Stimulated activated CD8-positive, alpha-beta memory T cell treated with anti-CD3 and anti-CD28 coated beads, Interleukin-15, amount 100 ng/mL, for 1 hour (primary cell): ENCODE results near the gene TBL2.
A peak's percentile ranks its signal among the peaks of the same experiment; 100 is the strongest.
"Not testable (repeated sequence)": the region's sequence is repeated elsewhere in the genome, so short reads cannot be mapped to it uniquely, and the experiment has no call there.

Experiments used
- DNase-seq: peaks from one replicate; pipeline ENCODE4 v3.0.0-alpha.2; 2020; ENCODE audit warnings: low read depth

TBL2 gene

DNA sequence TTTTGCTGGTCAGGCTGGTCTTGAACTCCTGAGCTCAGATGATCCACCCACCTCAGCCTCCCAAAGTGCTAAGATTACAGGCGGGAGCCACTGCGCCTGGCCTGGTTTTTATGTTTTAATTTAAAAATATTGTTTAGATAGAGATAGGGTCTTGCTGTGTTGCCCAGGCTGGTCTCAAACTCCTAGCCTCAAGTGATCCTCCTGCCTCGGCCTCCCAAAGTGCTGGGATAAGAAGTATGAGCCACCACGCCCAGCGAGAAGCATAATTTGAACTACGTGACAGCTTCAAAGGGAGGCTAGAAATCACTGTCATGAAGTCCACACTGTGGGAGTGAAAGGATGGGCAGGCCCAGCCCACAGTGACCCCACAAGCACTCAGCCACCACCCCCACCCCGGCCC, 42.5 kb downstream of the TBL2 start:
- not testable (repeated sequence) for DNase-seq

DNA sequence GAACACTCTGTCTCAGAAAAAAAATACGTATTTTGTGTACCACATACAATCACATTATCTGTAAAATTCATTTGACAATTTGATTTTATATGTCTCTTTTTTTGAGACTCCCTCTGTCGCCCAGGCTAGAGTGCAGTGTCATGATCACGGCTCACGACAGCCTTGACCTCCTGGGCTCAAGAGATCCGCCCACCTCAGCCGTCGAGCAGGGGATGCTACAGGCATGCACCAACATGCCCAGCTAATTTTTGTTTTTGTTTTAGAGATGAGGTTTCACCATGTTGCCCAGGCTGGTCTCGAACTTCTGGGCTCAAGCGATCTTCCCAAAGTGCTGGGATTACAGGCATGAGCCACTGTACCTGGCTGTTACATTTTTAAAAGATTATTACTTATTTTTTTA, 44.6 kb downstream of the TBL2 start:
- no peak for DNase-seq

DNA sequence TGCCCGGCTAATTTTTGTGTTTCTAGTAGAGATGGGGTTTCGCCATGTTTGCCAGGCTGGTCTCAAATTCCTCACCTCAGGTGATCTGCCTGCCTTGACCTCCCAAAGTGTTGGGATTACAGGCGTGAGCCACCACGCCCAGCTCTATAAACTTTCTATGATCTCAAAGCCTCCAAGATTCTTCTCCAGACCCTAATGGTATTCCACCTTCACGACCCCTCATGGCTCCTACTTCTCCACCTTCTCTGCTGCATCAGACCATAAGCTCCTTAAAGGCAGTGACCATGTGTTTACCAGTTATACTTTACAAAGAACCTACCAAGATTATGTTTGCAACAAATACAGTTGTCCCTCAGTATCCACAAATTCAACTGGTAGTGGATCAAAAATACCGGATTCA, 46.2 kb downstream of the TBL2 start:
- no peak for DNase-seq

DNA sequence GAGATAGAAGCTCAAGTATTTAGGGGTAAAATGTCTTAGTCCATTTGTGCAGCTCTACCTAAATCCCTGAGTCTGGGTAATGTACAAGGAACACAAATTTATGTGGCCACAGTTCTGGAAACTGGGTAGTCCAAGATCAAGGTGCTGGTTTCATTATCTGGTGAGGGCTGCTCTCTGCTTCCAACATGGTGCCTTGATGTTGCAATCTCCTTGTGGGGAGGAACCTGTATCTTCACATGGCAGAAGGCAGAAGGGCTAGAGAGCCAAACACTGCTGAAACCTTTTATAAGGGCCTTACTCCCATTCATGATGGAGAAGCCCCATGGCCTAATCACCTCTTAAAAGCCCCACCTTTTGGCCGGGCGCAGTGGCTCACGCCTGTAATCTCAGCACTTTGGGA, 47.6 kb downstream of the TBL2 start:
- no peak for DNase-seq

DNA sequence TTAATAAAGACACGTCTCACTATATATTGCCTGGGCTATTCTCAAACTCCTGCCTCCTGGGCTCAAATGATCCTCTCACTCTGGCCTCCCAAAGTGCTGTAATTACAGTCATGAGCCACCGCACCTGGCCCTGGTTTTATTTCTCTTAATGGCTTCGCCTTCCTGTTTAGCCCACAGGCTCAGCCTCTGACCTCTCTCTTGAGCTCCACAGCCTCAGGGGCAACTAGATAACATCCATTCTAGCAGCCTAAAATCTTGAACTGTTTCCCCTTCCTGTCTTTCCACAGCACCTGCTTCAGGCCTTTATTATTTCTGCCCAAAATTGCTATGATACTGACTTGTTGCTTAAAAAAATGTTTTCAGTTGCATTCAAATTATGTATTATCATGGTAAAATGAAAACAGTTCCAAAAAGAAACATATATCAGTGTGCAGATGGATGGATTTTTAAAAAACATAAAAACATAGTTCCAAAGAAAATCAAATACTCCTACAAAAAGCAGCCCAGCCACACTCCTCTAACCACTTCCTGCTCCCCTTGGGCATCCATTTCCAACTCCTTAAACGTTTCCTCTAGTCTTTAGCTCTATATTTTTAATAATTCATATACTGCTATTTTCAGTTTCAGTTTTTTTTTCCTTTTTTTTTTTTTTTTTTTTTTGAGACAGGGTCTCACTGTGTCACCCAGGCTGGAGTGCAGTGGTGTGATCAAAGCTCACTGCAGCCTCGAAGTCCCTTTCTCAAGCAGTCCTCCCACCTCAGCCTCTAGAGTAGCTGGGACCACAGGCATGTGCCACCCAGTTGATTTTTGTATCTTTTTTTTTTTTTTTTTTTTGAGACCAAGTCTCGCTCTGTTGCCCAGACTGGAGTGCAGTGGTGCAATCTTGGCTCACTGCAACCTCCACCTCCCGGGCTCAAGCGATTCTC, 51.2 kb downstream of the TBL2 start:
- DNase-seq = no peak

DNA sequence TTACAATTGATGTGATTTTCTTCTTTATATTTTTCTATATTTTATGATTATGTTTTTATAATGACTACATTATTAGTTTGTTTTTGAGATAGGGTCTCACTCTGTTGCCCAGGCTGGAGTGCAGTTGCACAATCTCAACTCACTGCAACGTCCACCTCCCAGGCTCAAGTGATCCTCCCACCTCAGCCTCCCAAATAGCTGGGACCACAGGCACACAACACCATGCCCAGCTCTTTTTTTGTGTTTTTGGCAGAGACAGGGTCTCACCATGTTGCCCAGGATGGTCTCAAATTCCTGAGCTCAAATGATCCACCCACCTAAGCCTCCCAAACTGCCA, 52.3 kb downstream of the TBL2 start:
- DNase-seq = not testable (repeated sequence)

DNA sequence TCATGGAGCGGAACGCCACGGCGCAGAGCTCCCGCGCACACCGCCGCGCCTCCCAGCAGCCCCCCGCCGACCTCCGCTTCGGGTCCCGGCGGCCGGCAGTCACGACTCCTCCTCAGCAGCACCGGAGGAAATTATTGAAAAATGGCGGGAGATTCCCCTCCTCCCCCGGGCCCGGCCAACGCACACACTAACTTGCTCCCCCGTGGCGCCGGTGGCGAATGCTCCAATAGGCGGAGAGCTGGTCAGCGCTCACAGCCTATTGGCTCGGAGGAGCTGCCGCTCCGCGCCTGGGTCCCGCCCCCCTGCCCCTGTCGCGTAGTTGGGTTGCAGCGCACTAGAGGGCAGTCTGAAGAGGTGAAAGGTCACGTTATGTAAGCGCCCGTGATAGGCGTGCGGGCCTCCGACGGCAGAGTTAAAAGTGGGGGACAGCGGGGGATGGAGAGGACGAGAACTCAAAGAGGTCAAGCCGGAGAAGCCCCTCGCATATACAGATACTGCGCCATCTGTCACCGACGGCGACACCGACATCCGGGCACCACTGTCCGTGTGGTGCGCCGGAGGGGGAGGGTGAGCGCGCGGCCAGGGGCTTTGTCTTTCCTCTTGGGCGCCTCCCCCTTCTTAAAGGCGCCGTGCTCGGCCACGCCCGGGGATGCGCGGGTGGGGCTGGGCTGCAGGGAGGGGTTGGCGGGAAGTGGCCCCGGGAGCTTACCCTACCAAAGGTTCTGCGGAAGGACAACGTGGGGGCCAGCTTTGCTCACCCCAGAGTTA, 56.1 kb downstream of the TBL2 start, which contains the start of gene BAZ1B:
Gene BAZ1B, minus strand, starts transcription at position 189 of the 768 bp plus-strand sequence. CDS start 360 bp downstream, outside the sequence.
- DNase-seq = peak; percentile 91

DNA sequence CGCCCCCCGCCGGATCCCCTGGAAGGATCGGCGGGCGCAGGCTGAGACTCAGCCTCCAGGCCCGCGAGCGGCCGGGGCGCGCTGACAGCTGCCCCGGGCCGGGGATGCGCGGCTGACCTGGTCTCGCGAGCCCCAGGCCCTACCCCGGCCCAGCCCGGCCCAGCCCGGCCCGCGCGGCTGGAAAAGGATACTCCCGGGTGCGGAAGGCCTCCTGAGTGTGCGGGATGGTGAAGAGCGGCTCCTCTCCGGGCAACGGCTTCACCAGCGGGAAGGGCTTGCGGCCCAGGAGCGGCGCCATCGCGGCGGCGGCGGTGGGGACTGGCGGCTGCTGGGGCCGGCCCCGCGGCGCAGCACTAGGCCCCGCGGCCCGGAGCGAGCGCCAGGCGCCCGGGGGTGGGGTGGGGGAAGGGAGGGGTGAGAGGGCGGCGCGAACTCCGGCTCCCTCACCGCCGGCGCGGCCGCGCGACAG, 56.7 kb downstream of the TBL2 start:
- DNase-seq = peak; percentile 31

DNA sequence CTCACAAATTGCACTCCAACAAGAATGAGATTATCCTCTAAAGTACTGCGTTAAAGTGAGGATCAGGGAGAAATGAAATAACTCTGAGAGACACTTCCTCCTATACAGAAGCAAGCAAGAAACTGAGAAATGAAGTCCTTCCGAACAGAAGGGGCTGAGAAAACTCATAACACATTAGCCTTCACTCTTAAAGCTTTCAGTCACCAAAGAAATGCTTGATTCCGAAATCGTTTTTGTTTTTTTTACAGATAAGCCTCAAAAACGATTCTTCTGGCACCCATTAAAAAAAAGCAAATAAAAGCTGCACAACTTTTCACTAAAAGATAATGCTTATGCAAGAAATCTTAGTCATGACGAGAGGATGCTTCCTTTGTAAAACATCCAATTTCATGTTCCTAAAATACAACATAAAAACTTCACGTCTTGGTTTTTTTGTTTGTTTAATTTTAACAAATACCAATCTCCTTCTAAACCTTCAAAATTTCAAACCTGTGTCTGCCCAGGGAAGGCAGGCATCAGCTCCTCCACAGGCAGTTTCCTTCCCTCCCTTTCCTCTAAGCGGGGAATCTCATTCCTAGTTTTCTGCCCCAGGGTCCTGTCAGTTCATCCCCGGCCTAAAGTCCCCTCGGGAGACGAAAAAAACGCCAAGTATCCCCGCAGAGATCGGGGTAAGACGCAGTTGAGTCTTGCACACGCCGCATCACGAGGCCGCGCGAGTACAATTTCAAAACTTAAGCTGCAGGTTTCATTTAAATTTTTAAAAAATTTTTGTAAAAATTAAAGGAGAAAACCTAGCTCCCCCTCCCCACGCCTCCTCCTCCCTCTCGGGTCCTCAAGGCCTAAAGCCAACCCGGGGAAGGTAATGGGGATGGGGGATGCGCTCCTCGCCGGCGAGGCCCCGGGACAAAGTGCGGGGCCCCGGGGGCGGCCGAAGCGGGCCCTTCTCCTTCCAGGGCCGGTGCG, 57.4 kb downstream of the TBL2 start:
- DNase-seq = no peak

DNA sequence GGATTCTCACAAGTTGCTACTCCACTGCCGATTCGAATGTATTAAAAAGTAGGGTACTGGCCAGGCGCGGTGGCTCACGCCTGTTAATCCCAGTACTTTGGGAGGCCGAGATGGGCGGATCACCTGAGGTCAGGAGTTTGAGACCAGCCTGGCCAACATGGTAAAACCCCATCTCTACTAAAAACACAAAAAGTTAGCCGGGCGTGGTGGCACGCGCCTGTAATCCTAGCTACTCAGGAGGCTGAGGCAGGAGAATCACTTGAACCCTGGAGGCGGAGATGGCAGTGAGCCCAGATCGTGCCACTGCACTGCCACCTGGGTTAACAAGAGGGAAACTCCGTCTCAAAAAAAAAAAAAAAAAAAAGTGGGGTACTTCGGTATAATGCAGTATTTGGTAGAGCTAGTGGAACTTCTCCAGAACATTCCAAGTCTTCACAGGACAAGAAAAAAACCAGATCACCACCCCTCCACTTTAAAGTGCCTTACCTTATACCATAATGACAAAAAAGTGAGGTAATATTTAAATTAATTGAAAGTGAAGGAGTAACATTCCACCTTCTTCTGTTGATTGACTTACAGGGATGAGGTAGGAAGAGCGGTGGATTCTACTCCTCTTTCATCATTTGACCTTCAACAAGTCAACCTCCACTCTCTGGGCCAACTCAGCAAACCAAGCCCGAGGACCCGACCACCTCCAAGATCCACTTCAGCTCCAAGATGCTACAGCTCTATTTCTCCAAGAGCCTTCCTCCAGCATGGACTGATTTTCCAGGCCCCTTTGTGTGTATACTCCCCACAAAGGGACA, 58.3 kb downstream of the TBL2 start:
- DNase-seq = no peak

DNA sequence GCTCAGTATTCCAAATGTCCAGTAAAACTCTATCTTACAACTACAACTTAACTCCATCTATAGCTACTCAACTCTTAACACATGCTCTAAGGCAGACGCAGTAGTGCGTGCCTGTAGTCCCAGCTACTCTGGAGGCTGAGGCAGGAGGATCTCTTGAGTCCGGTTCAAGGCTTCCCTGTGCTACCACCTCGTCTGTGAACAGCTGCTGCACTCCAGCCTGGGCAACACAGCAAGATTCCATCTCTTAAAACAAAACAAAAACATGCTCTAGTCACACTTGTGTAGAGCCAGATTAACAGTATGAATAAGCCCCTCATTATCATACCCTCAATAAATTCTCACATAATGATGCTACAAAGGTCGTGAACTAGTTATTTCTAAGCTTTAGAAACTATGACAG, 59.9 kb downstream of the TBL2 start:
- DNase-seq = no peak
